Fibroblast of skin of right biceps (primary cell): ENCODE measurements around the gene PLPP6.

Experiments used
- DNase-seq: peaks from one replicate; pipeline ENCODE4 v3.0.0-alpha.2; 2013

PLPP6 gene

GRCh38 chr9:4662989-4663792, 1.1 kb downstream of the PLPP6 start:
- DNase-seq: no peak

GRCh38 chr9:4663956-4664355, 1.9 kb downstream of the PLPP6 start:
- no peak for DNase-seq

- peak; percentile 44 for DNase-seq
Measured at GRCh38 chr9:4665357-4665756, 3.3 kb downstream of the PLPP6 start.

GRCh38 chr9:4666042-4666699, 4.1 kb downstream of the PLPP6 start, which contains the start of gene SPATA6L:
TSS of gene SPATA6L (minus strand) at chr9:4666480. CDS start at chr9:4666250, 230 bp downstream.
- DNase-seq: peak; percentile 39

- no peak for DNase-seq
Measured at GRCh38 chr9:4667681-4668080, 5.6 kb downstream of the PLPP6 start.

GRCh38 chr9:4668604-4669003, 6.5 kb downstream of the PLPP6 start:
- no peak for DNase-seq

GRCh38 chr9:4669890-4670289, 7.8 kb downstream of the PLPP6 start:
- DNase-seq: no peak

- DNase-seq: no peak
Measured at GRCh38 chr9:4670591-4670990, 8.5 kb downstream of the PLPP6 start.

GRCh38 chr9:4671737-4672136, 9.6 kb downstream of the PLPP6 start:
- no peak for DNase-seq

GRCh38 chr9:4674783-4675182, 12.7 kb downstream of the PLPP6 start:
- DNase-seq: peak; percentile 89

- no peak for DNase-seq
Measured at GRCh38 chr9:4677392-4677791, 15.3 kb downstream of the PLPP6 start.

- DNase-seq: peak; percentile 41
Measured at GRCh38 chr9:4678679-4679267, 16.7 kb downstream of the PLPP6 start.

- peak; percentile 96 for DNase-seq
Measured at GRCh38 chr9:4679268-4680172, 17.4 kb downstream of the PLPP6 start, which contains the start of gene CDC37L1. TSS of gene CDC37L1 (plus strand) at chr9:4679569. CDS start at chr9:4679768, 199 bp downstream.

GRCh38 chr9:4680173-4680525, 18.1 kb downstream of the PLPP6 start:
- no peak for DNase-seq

- DNase-seq: peak; percentile 50
Measured at GRCh38 chr9:4680750-4681149, 18.7 kb downstream of the PLPP6 start.

- DNase-seq: no peak
Measured at GRCh38 chr9:4684820-4685219, 22.7 kb downstream of the PLPP6 start.

GRCh38 chr9:4686112-4686511, 24.0 kb downstream of the PLPP6 start:
- no peak for DNase-seq

- DNase-seq: no peak
Measured at GRCh38 chr9:4686584-4686983, 24.5 kb downstream of the PLPP6 start.

- DNase-seq: no peak
Measured at GRCh38 chr9:4689021-4689420, 26.9 kb downstream of the PLPP6 start.

- no peak for DNase-seq
Measured at GRCh38 chr9:4689687-4690104, 27.6 kb downstream of the PLPP6 start.

- DNase-seq: no peak
Measured at GRCh38 chr9:4690144-4690543, 28.1 kb downstream of the PLPP6 start.

- DNase-seq: peak; percentile 54
Measured at GRCh38 chr9:4691795-4692194, 29.7 kb downstream of the PLPP6 start.

GRCh38 chr9:4700091-4700490, 38.0 kb downstream of the PLPP6 start:
- DNase-seq: no peak
